Endothelial cell of umbilical vein (primary cell): ENCODE measurements around the gene AP1G1. TPM values are rescaled to one million over a fixed set of nuclear protein-coding genes. Genes with fewer than 3 reads are reported as not detected.

ENCODE experiments used
- BruUV-seq: library from RNA; stranded (reverse); fragments of 400-500 nt; replicated peaks from 2 replicates; lab custom pipeline; 2021; lab: Mats Ljungman, UMichigan
- CTCF ChIA-PET: fragments of 300-600, 350-600 bp; sonication (Branson Sonifier 250); formaldehyde crosslinking; loops from one replicate; lab custom pipeline; 2021; ENCODE audit warnings: antibody characterized with exemption, inconsistent platforms; lab: Charles Lee
- POLR2A ChIA-PET: fragments of 300-600, 350-600 bp; sonication (Branson Sonifier 250); formaldehyde crosslinking; loops from one replicate; lab custom pipeline; 2021; ENCODE audit warnings: antibody characterized with exemption, inconsistent platforms; lab: Charles Lee
- DNase-seq: peaks from one replicate; pipeline ENCODE4 v3.0.0-alpha.2; 2011; ENCODE audit warnings: low read depth, low spot score
- FAIRE-seq: peaks from 2 replicates; lab custom pipeline; 2011; peaks lifted over from hg19 to GRCh38; lab: Jason Lieb, UNC
- H2AFZ ChIP-seq: 2 replicates; pipeline ENCODE4 v1.6.0; 2012; ENCODE audit warnings: low read depth, low read length, control low read depth, inconsistent platforms
- H3K27ac ChIP-seq: 2 replicates; pipeline ENCODE4 v1.5.1; 2011; ENCODE audit warnings: low read depth, mild to moderate bottlenecking, control low read depth, low read length, moderate library complexity; ENCODE audit not compliant: insufficient read depth
- H3K27me3 ChIP-seq, 2 experiments: 2 replicates each; pipeline versions ENCODE4 v1.6.0 to v1.6.1; 2011; ENCODE audit warnings: low read length in 2 of 2, mixed read lengths in 1 of 2; ENCODE audit not compliant: control insufficient read depth in 2 of 2, insufficient read depth in 2 of 2
- H3K36me3 ChIP-seq, 2 experiments: 2 replicates in 1 of 2; 3 replicates in 1 of 2; pipeline ENCODE4 v1.5.1; 2011; ENCODE audit warnings: low read length in 2 of 2, mild to moderate bottlenecking in 1 of 2, moderate library complexity in 1 of 2; ENCODE audit not compliant: control insufficient read depth in 2 of 2, insufficient read depth in 2 of 2; ENCODE audit errors: extremely low read depth in 1 of 2
- H3K4me1 ChIP-seq: 3 replicates; pipeline ENCODE4 v1.5.1; 2011; ENCODE audit warnings: mild to moderate bottlenecking, low read length; ENCODE audit not compliant: control insufficient read depth, insufficient read depth; ENCODE audit errors: extremely low read depth
- H3K4me2 ChIP-seq: 2 replicates; pipeline ENCODE4 v1.6.1; 2011; ENCODE audit warnings: low read length, control low read depth, mixed read lengths; ENCODE audit not compliant: insufficient read depth
- H3K4me3 ChIP-seq, 3 experiments: fragments of 200-600 bp in 1 of 3; sonication (generic), shearing (Covaris generic) in 1 of 3; replicated peaks in 1 of 3; 2 replicates each; pipeline ENCODE4 v1.5.1; 2011 to 2016; ENCODE audit warnings: control low read depth in 3 of 3, low read length in 3 of 3, mild to moderate bottlenecking in 2 of 3, inconsistent platforms in 1 of 3, low read depth in 1 of 3, moderate library complexity in 1 of 3; ENCODE audit not compliant: insufficient read depth in 1 of 3
- H3K79me2 ChIP-seq: 2 replicates; pipeline ENCODE4 v1.6.0; 2012; ENCODE audit warnings: low read length, inconsistent platforms; ENCODE audit not compliant: control insufficient read depth, insufficient read depth
- H3K9ac ChIP-seq: replicated peaks from 2 replicates; pipeline ENCODE3; 2011; ENCODE audit warnings: low read length, control low read depth; ENCODE audit not compliant: insufficient read depth; ENCODE audit errors: extremely low read depth
- H3K9me1 ChIP-seq: replicated peaks from 3 replicates; pipeline ENCODE4 v1.6.0; 2011; ENCODE audit warnings: mild to moderate bottlenecking, low read length; ENCODE audit not compliant: control insufficient read depth, insufficient read depth; ENCODE audit errors: extremely low read depth
- H3K9me3 ChIP-seq: replicated peaks from 2 replicates; pipeline ENCODE4 v1.5.1; 2012; ENCODE audit warnings: low read length, inconsistent platforms; ENCODE audit not compliant: control insufficient read depth, insufficient read depth
- H4K20me1 ChIP-seq: replicated peaks from 2 replicates; pipeline ENCODE3; 2011; ENCODE audit warnings: mild to moderate bottlenecking, low read length; ENCODE audit not compliant: control insufficient read depth, insufficient read depth; ENCODE audit errors: extremely low read depth
- CTCF ChIP-seq, 2 donors: IDR thresholded peaks; 1 replicate in 1 of 2; 2 replicates in 1 of 2; pipeline ENCODE4 v1.5.1; 2011; ENCODE audit warnings: low read length in 2 of 2, mild to moderate bottlenecking in 2 of 2, moderate library complexity in 2 of 2, control low read depth in 1 of 2, inconsistent platforms in 1 of 2, low read depth in 1 of 2; ENCODE audit not compliant: insufficient read depth in 1 of 2; ENCODE audit errors: extremely low read depth in 1 of 2
- EZH2 ChIP-seq: IDR thresholded peaks from 2 replicates; pipeline ENCODE4 v1.6.1; 2012; ENCODE audit warnings: borderline replicate concordance, low read depth, mild to moderate bottlenecking, moderate library complexity, low read length, inconsistent platforms; ENCODE audit not compliant: severe bottlenecking
- FOS ChIP-seq: IDR thresholded peaks from 2 replicates; pipeline ENCODE4 v1.6.1; 2011; ENCODE audit warnings: mild to moderate bottlenecking, low read length, moderate library complexity, borderline replicate concordance; ENCODE audit not compliant: insufficient read depth
- GATA2 ChIP-seq: IDR thresholded peaks from 2 replicates; pipeline ENCODE4 v1.7.0; 2011; ENCODE audit warnings: low read depth, mild to moderate bottlenecking, moderate library complexity, mixed read lengths, low read length; ENCODE audit not compliant: insufficient read length, insufficient read depth
- JUN ChIP-seq: IDR thresholded peaks from 2 replicates; pipeline ENCODE4 v1.6.1; 2011; ENCODE audit warnings: borderline replicate concordance, low read depth; ENCODE audit not compliant: insufficient read length, insufficient read depth
- MYC ChIP-seq: IDR thresholded peaks from one replicate; pipeline ENCODE4 v1.6.1; 2011; ENCODE audit warnings: mild to moderate bottlenecking, low read depth, low read length
- POLR2A ChIP-seq: IDR thresholded peaks from 2 replicates; pipeline ENCODE4 v1.6.1; 2012; ENCODE audit warnings: low read depth, mild to moderate bottlenecking, control low read depth, low read length
- POLR2AphosphoS5 ChIP-seq: IDR thresholded peaks from 2 replicates; pipeline ENCODE4 v1.6.1; 2012; ENCODE audit warnings: low read depth, mild to moderate bottlenecking, control low read depth, low read length, moderate library complexity; ENCODE audit not compliant: insufficient read depth
- dilution Hi-C: fragments of 300-500 bp; cut with MboI; formaldehyde crosslinking; loops from one replicate; pipeline ENCODE4 v1.15.0; 2019; ENCODE audit warnings: low sequenced_read_pairs; ENCODE audit not compliant: extremely low pct_ligation_motif_present
- intact Hi-C: fragments of 100-400 bp; cut with micrococcal nuclease; formaldehyde crosslinking; loops from one replicate; pipeline ENCODE4 v1.10.0; 2022
- polyA plus RNA-seq, 4 experiments: library from polyadenylated mRNA; depleted of rRNA in 3 of 4; stranded (reverse) in 3 of 4; unstranded in 1 of 4; fragments of >200 nt; gene quantifications; 2 replicates each; pipeline versions ENCODE4 v1.2.1 to v1.2.3, GENCODE V29; 2011 to 2012; ENCODE audit warnings: missing spikeins in 1 of 4
- total RNA-seq: library from RNA; stranded (reverse); gene quantifications from 2 replicates; pipeline ENCODE4 v1.2.3, GENCODE V29; 2021
- TF ChIP-seq, protein P1 (sequence below): IDR thresholded peaks from 2 replicates; pipeline ENCODE4 v1.6.1; 2011; ENCODE audit not compliant: insufficient read depth, insufficient read length

AP1G1 gene
- total and polyA plus RNA-seq, 2 donors (not counting 3 experiments of a cell fraction or from before 2014, with no cell fraction given), result 57.4 to 85.3 TPM

DNA sequence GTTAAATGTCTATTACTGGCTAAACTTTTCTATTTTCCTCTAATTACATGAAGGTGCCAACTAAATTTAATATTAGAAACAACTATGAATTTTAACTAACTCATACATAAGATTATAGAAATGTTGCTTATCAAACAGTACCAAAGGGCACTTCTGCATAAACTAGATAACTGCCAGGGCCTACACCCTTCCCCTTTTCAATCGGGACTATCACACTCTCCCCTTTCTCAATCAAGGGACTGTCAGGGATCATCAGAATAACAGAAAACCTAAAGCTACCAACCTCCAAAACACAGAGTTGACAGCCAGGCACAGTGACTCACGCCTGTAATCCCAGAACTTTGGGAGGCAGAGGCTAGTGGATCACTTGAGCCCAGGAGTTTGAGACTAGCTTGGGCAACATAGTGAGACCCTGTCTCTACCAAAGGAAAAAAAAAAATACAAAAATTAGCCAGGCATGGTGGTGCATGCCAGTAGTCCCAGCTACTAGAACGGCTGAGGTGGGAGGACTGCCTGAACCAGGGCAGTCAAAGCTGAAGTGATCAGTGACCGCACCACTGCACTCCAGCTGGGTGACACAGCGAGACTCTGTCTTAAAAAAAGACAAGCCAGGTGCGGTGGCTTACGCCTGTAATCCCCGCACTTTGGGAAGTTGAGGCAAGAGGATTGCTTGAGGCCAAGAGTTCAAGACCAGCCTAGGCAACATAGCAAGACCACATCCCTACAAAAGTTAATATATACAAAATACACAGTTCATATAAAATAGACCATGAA lies 80.9 kb downstream of the AP1G1 start:
- Histone ChIP-seq H3K27ac (no peak overlapping the region), H3K9me1 (no peaks in the 10 kb centered on the region), H3K79me2 (peaks cover under 1% of the 10 kb centered on the region), H3K4me2 (no peak overlapping the region), H3K9ac (no peak overlapping the region), H3K4me3 (no peak overlapping the region), H3K27me3 (no peaks in the 10 kb centered on the region), H4K20me1 (no peaks in the 10 kb centered on the region), H3K36me3 (peaks cover 8 to 9% of the 10 kb centered on the region in 2 experiments), H3K9me3 (no peaks in the 10 kb centered on the region), H3K4me1 (peaks cover 6% of the 10 kb centered on the region), H2AFZ (no peak overlapping the region)
- FAIRE-seq, result no peak
- intact Hi-C loops, result loop anchor here (10.0 kb wide), 1 partner anchor 367 kb away; the partner anchor contains the start of genes DHX38 and TXNL4B
- CTCF ChIA-PET, result interaction anchor here (1.4 to 2.6 kb wide), 2 partner anchors 17 to 155 kb away, joined by 4 to 8 read pairs; no protein-coding TSS in a partner anchor
- no peak for TF ChIP-seq POLR2AphosphoS5
- TF ChIP-seq, protein P1, sequence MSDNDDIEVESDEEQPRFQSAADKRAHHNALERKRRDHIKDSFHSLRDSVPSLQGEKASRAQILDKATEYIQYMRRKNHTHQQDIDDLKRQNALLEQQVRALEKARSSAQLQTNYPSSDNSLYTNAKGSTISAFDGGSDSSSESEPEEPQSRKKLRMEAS, result no peak
- no TSS peak for BruUV-seq
- no peak for DNase-seq
- dilution Hi-C loops, result no loop called here
- POLR2A ChIA-PET, result no interaction called here

GRCh38 chr16:71726476-71727315 lies 81.9 kb downstream of the AP1G1 start:
- TF ChIP-seq, protein P1, result no peak
- TF ChIP-seq MYC, result no peak
- no peak for TF ChIP-seq POLR2A
- no peak for TF ChIP-seq FOS
- TF ChIP-seq POLR2AphosphoS5, result no peak
- no peak for TF ChIP-seq JUN
- TF ChIP-seq EZH2, result no peak
- no peak for TF ChIP-seq GATA2
- TF ChIP-seq CTCF (IDR thresholded peaks at IDR 0.05; ENCODE audit: extremely low read depth in 1 of 2, insufficient read depth in 1 of 2, low read depth in 1 of 2, low read length in 2 of 2), result no peak
- FAIRE-seq, result no peak
- no TSS peak for BruUV-seq
- H3K4me2 ChIP-seq, result no peak overlapping the region
- H3K9ac ChIP-seq, result no peak overlapping the region
- peaks cover 0 to 4% of the 10 kb centered on the region in 2 experiments for H3K36me3 ChIP-seq
- H2AFZ ChIP-seq, result no peak overlapping the region
- peaks cover 13% of the 10 kb centered on the region for H3K4me1 ChIP-seq
- H3K79me2 ChIP-seq, result peaks cover 7% of the 10 kb centered on the region
- dilution Hi-C loops, result no loop called here
- H3K27ac ChIP-seq, result no peak overlapping the region
- H4K20me1 ChIP-seq, result no peaks in the 10 kb centered on the region
- no peaks in the 10 kb centered on the region for H3K9me1 ChIP-seq
- no peaks in the 10 kb centered on the region for H3K27me3 ChIP-seq
- H3K9me3 ChIP-seq, result no peaks in the 10 kb centered on the region
- ChIA-PET POLR2A (interaction anchor here (0.7 kb wide), 1 partner anchor 15 kb away, joined by 3 read pairs; no protein-coding TSS in a partner anchor), CTCF (interaction anchor here (1.1 to 2.6 kb wide), 3 partner anchors 14 to 235 kb away, joined by 3 to 8 read pairs (median 5); no protein-coding TSS in a partner anchor)
- no peak overlapping the region for H3K4me3 ChIP-seq
- DNase-seq, result no peak
- intact Hi-C loops, result loop anchor here (10.0 kb wide), 1 partner anchor 368 kb away; the partner anchor contains the start of genes DHX38 and TXNL4B
